ENCODE results near the gene NOS1AP. TPM values are rescaled to one million over a fixed set of nuclear protein-coding genes. Genes with fewer than 3 reads are reported as not detected.

NOS1AP gene
- total RNA-seq, 1 experiment from 2014 or later: 9.9 TPM

GRCh38 chr1:162113419-162113818, 43.9 kb downstream of the NOS1AP start:
- TF ChIP-seq CTCF (IDR thresholded peaks at IDR 0.05; ENCODE audit: unreplicated experiment): no peak
- H3K27ac Mint-ChIP-seq (ENCODE audit: unreplicated experiment): no peak overlapping the region
- no TSS peak for BruUV-seq (replicated peaks)
- H3K27me3 Mint-ChIP-seq (ENCODE audit: unreplicated experiment): no peaks in the 10 kb centered on the region
- H3K4me1 Mint-ChIP-seq (ENCODE audit: low read depth, unreplicated experiment): no peaks in the 10 kb centered on the region
- DNase-seq: no peak
- H3K4me3 Mint-ChIP-seq (ENCODE audit: low read depth, unreplicated experiment): no peak overlapping the region
- peaks cover 4% of the 10 kb centered on the region for H3K9me3 Mint-ChIP-seq (ENCODE audit: low read depth, unreplicated experiment)
- H3K36me3 Mint-ChIP-seq (ENCODE audit: insufficient read depth, unreplicated experiment): no peaks in the 10 kb centered on the region
- intact Hi-C loops (cut with micrococcal nuclease; ENCODE audit: unreplicated experiment): no loop called here
- CTCF ChIA-PET: no interaction called here

GRCh38 chr1:162117039-162117774, 47.7 kb downstream of the NOS1AP start:
- no TSS peak for BruUV-seq (replicated peaks)
- H3K36me3 Mint-ChIP-seq (ENCODE audit: insufficient read depth, unreplicated experiment): no peaks in the 10 kb centered on the region
- CTCF ChIA-PET: no interaction called here
- no peaks in the 10 kb centered on the region for H3K4me1 Mint-ChIP-seq (ENCODE audit: low read depth, unreplicated experiment)
- H3K9me3 Mint-ChIP-seq (ENCODE audit: low read depth, unreplicated experiment): no peaks in the 10 kb centered on the region
- no peak for TF ChIP-seq CTCF (IDR thresholded peaks at IDR 0.05; ENCODE audit: unreplicated experiment)
- no peak overlapping the region for H3K4me3 Mint-ChIP-seq (ENCODE audit: low read depth, unreplicated experiment)
- intact Hi-C loops (cut with micrococcal nuclease; ENCODE audit: unreplicated experiment): no loop called here
- no peaks in the 10 kb centered on the region for H3K27me3 Mint-ChIP-seq (ENCODE audit: unreplicated experiment)
- H3K27ac Mint-ChIP-seq (ENCODE audit: unreplicated experiment): no peak overlapping the region
- no peak for DNase-seq

GRCh38 chr1:162118063-162118462, 48.6 kb downstream of the NOS1AP start:
- no peaks in the 10 kb centered on the region for H3K27me3 Mint-ChIP-seq (ENCODE audit: unreplicated experiment)
- no peak for TF ChIP-seq CTCF (IDR thresholded peaks at IDR 0.05; ENCODE audit: unreplicated experiment)
- H3K4me3 Mint-ChIP-seq (ENCODE audit: low read depth, unreplicated experiment): no peak overlapping the region

GRCh38 chr1:162128693-162129356, 59.3 kb downstream of the NOS1AP start:
- Mint-ChIP-seq H3K9me3 (ENCODE audit: low read depth, unreplicated experiment) (peaks cover 5% of the 10 kb centered on the region), H3K36me3 (ENCODE audit: insufficient read depth, unreplicated experiment) (peaks cover 6% of the 10 kb centered on the region), H3K4me3 (ENCODE audit: low read depth, unreplicated experiment) (no peak overlapping the region), H3K27ac (ENCODE audit: unreplicated experiment) (no peak overlapping the region), H3K4me1 (ENCODE audit: low read depth, unreplicated experiment) (peaks cover 34% of the 10 kb centered on the region), H3K27me3 (ENCODE audit: unreplicated experiment) (no peaks in the 10 kb centered on the region)
- BruUV-seq (replicated peaks): no TSS peak
- no peak for TF ChIP-seq CTCF (IDR thresholded peaks at IDR 0.05; ENCODE audit: unreplicated experiment)
- no peak for DNase-seq
- CTCF ChIA-PET: interaction anchor here (0.7 kb wide), 1 partner anchor 21 kb away, joined by 3 read pairs; no protein-coding TSS in a partner anchor
- intact Hi-C loops (cut with micrococcal nuclease; ENCODE audit: unreplicated experiment): loop anchor here (5.0 kb wide), 1 partner anchor 37 kb away; no protein-coding TSS in a partner anchor

More at GRCh38 chr1:162118063-162118462, 48.6 kb downstream of the NOS1AP start:
- no peaks in the 10 kb centered on the region for H3K9me3 Mint-ChIP-seq (ENCODE audit: low read depth, unreplicated experiment)
- intact Hi-C loops (cut with micrococcal nuclease; ENCODE audit: unreplicated experiment): no loop called here
- BruUV-seq (replicated peaks): no TSS peak
- CTCF ChIA-PET: no interaction called here
- no peak overlapping the region for H3K27ac Mint-ChIP-seq (ENCODE audit: unreplicated experiment)
- no peaks in the 10 kb centered on the region for H3K4me1 Mint-ChIP-seq (ENCODE audit: low read depth, unreplicated experiment)
- DNase-seq: no peak
- no peaks in the 10 kb centered on the region for H3K36me3 Mint-ChIP-seq (ENCODE audit: insufficient read depth, unreplicated experiment)

Measured in Calu3 (cell line).